H1 (cell line): ENCODE data around the gene WDR91. TPM values are rescaled to one million over a fixed set of nuclear protein-coding genes. Genes with fewer than 3 reads are reported as not detected.

Source experiments
- BRCA1 ChIP-seq: IDR thresholded peaks from 2 replicates; pipeline ENCODE4 v1.6.1; 2012; ENCODE audit warnings: low read depth, low read length, improper control_type of control experiment
- CREB1 ChIP-seq: IDR thresholded peaks from 2 replicates; pipeline ENCODE4 v1.6.1; 2012; ENCODE audit warnings: inconsistent platforms
- KDM4A ChIP-seq: IDR thresholded peaks from one replicate; pipeline ENCODE4 v1.7.1; 2012; ENCODE audit warnings: low read depth, mild to moderate bottlenecking, moderate library complexity, low read length, inconsistent platforms; ENCODE audit not compliant: severe bottlenecking
- KDM5A ChIP-seq: fragments of 200-600 bp; IDR thresholded peaks from 2 replicates; pipeline ENCODE4 v1.7.1; 2012; ENCODE audit warnings: mild to moderate bottlenecking, low read length, inconsistent platforms, mixed read lengths
- SAP30 ChIP-seq: fragments of 300-600 bp; sonication (generic); IDR thresholded peaks from 2 replicates; pipeline ENCODE4 v1.7.1; 2012; ENCODE audit warnings: low read length, moderate library complexity, mild to moderate bottlenecking, inconsistent platforms; ENCODE audit not compliant: insufficient read depth, insufficient replicate concordance
- polyA plus RNA-seq, 7 experiments: library from polyadenylated mRNA; depleted of rRNA in 3 of 7; stranded (reverse) in 5 of 7; unstranded in 2 of 7; fragments of >200 nt in 5 of 7; fragments of 200-250 nt in 2 of 7; gene quantifications; 1 replicate in 5 of 7; 2 replicates in 1 of 7; 4 replicates in 1 of 7; pipeline versions ENCODE4 v1.2.1 to v1.2.3, GENCODE V29; 2011 to 2013; ENCODE audit warnings: missing spikeins in 2 of 7, mixed read lengths in 2 of 7
- total RNA-seq: library from RNA; stranded (reverse); fragmentation: NEBNext Ultra II Directional; extraction: Animal tissue kit (Norgen Biotek cat#: 25700); gene quantifications from 2 replicates; pipeline ENCODE4 v1.2.1, GENCODE V29; 2021
- TF ChIP-seq, protein P1 (sequence below): IDR thresholded peaks from 2 replicates; pipeline ENCODE4 v1.6.1; 2011; ENCODE audit warnings: low read depth, mild to moderate bottlenecking, low read length; ENCODE audit not compliant: insufficient read depth

Gene WDR91
- total and polyA plus RNA-seq, 2 of the 8 experiments (the other 6 are each of a cell fraction or from before 2014, with no cell fraction given), result 8.2 to 14.7 TPM

DNA sequence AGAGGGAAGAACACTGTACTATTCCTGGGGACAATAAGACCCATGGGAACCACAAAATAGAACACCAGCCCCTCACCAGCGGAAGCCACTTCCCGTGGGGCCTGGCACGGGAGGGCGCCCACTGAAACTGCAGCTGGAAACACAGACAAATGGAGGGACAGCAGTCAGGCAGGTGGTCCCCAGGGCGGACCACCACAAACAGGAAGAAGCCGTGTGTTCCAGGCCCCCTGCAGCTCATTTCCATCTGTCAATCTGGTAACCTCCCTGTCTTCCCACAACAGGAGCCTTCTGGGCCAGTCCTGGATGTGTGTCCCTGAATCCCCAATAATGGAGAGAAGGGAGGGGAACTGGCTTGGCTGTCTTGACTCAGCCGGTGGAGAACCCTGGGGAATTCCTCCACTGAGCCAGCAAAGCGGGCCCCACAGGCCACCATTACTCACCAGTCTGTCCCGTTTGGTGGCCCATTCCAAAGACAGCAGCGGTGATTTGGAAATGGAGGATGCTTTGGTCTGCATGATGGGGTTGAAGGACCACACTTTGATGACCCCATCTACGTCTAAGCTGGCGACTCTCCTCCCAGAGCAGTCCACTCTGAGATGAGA, 16.7 kb downstream of the WDR91 start (continued):
- TF ChIP-seq, protein P1, sequence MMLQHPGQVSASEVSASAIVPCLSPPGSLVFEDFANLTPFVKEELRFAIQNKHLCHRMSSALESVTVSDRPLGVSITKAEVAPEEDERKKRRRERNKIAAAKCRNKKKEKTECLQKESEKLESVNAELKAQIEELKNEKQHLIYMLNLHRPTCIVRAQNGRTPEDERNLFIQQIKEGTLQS, result no peak
- no peak for TF ChIP-seq CREB1
- TF ChIP-seq SAP30, result no peak
- no peak for TF ChIP-seq KDM4A
- no peak for TF ChIP-seq KDM5A
- no peak for TF ChIP-seq BRCA1
